ENCODE results near the gene SCCPDH. TPM values are rescaled to one million over a fixed set of nuclear protein-coding genes. Genes with fewer than 3 reads are reported as not detected.

SCCPDH gene
- total RNA-seq, 4 donors from 2014 or later: 4.8 to 28.5 (median 17.4) TPM

DNA sequence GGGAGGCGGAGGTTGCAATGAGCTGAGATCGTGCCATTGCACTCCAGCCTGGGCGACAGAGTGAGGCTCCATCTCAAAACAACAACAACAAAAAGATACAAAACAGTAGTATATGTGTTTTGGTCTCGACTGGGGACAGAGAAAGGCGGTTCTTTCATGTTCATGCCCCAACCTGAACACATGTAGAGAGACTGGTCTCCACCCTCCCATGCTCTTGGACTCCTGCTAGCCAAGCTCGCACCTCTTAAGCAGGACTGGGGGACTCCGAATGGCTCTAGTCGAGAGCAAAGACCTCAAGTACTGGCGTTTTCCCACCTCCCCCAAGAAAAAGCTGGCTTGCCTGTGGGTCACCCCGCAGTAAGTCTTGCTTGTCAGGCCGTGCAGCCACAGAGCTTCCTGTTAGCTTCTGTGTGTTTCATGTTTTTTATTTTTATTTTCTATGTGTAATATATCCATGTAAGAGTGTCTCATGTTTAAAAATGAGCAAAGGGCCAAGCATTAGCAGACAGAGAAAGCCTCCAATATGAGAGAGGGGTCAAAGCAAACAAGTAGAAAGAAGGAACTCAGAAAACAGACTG is 91.6 kb downstream of the SCCPDH start:
- Histone ChIP-seq H3K27ac (no peak overlapping the region), H3K4me3 (no peak overlapping the region), H3K9me3 (no peaks in the 10 kb centered on the region), H3K4me1 (no peaks in the 10 kb centered on the region), H3K27me3 (no peaks in the 10 kb centered on the region), H3K36me3 (no peaks in the 10 kb centered on the region)
- 69 to 70% methylated on average over 7 to 11 of the region's 11 CpGs for WGBS, 2 donors (ENCODE audit: low coverage in 1 of 2)
- in situ Hi-C loops (cut with MboI; ENCODE audit: low pct_ligation_motif_present in 1 of 4, low pct_unique_long_range_greater_than_20kb in 1 of 4, low sequenced_read_pairs in 3 of 4) (no loop called here), intact Hi-C loops (cut with DNase I; ENCODE audit: low total_unique reads) (no loop called here)
- no peak for DNase-seq
- TF ChIP-seq POLR2AphosphoS5 (IDR thresholded peaks at IDR 0.05): no peak
- TF ChIP-seq POLR2A (IDR thresholded peaks at IDR 0.05): no peak
- TF ChIP-seq, protein P1, sequence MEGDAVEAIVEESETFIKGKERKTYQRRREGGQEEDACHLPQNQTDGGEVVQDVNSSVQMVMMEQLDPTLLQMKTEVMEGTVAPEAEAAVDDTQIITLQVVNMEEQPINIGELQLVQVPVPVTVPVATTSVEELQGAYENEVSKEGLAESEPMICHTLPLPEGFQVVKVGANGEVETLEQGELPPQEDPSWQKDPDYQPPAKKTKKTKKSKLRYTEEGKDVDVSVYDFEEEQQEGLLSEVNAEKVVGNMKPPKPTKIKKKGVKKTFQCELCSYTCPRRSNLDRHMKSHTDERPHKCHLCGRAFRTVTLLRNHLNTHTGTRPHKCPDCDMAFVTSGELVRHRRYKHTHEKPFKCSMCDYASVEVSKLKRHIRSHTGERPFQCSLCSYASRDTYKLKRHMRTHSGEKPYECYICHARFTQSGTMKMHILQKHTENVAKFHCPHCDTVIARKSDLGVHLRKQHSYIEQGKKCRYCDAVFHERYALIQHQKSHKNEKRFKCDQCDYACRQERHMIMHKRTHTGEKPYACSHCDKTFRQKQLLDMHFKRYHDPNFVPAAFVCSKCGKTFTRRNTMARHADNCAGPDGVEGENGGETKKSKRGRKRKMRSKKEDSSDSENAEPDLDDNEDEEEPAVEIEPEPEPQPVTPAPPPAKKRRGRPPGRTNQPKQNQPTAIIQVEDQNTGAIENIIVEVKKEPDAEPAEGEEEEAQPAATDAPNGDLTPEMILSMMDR (IDR thresholded peaks at IDR 0.05): no peak
- no peak for TF ChIP-seq EP300 (IDR thresholded peaks at IDR 0.05; ENCODE audit: low read depth)

Small RNA genes lying within 50 kb of the gene (small RNA-seq; reads per million reads assigned to genes)
- 0 reads per million in 4 donors for gene AC113174.1

Other genes starting within 250 kb of the SCCPDH start
- 10 to 100 TPM; 10.5 to 31.3 (median 25.8) TPM for gene SMYD3, start 217.1 kb upstream of the SCCPDH start, total RNA-seq
- gene TFB2M, start 158.1 kb upstream of the SCCPDH start, total RNA-seq: 10 to 100 TPM in 1 of 4 donors, 1 to 10 TPM in 2, under 1 TPM in 1; 0.40 to 12.7 (median 5.5) TPM
- 10 to 100 TPM; 44.0 to 83.0 (median 53.5) TPM for gene CNST, start 158.0 kb upstream of the SCCPDH start, total RNA-seq
- gene AHCTF1, start 207.5 kb downstream of the SCCPDH start, total RNA-seq: 100 to 1,000 TPM in 1 of 4 donors, 10 to 100 TPM in 2, 1 to 10 TPM in 1; 10.0 to 113 (median 34.7) TPM